Measurements from ENCODE around the gene PRMT7. TPM values are rescaled to one million over a fixed set of nuclear protein-coding genes. Genes with fewer than 3 reads are reported as not detected.
A peak's percentile ranks its signal among the peaks of the same experiment; 100 is the strongest.

The PRMT7 gene
- polyA plus RNA-seq, 1 donor, result 48.7 TPM

DNA sequence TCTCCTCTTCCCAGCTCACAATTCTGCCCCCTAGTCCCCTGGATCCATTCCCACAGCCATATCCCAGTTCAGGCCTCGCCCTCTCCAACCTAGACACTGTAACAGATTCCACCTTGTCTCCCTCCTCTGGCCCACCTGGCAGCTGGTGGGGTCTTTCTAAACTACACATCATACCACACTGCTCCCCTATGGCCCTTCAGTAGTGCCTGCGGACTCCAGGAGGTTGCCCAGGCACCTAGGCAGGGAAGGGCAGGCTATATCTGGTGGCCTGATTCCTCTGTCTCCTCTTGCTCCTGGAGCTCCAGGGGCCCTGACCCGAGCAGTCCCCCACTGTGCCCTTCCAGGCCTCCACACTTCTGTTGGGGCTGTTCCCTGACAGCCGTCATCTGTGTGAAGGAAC, 73.0 kb downstream of the PRMT7 start:
- H3K4me3 ChIP-seq (ENCODE audit: low read length), result peak overlapping the region; percentile 11
- no peak for DNase-seq
- H3K4me1 ChIP-seq (ENCODE audit: control insufficient read depth, insufficient read depth, low read length), result peaks cover 73% of the 10 kb centered on the region
- peaks cover 22% of the 10 kb centered on the region for H3K36me3 ChIP-seq (ENCODE audit: control insufficient read depth, insufficient read depth, low read length)
- H3K27me3 ChIP-seq (ENCODE audit: control insufficient read depth, insufficient read depth, low read length), result no peaks in the 10 kb centered on the region
- no peaks in the 10 kb centered on the region for H3K9me3 ChIP-seq (ENCODE audit: control insufficient read depth, low read depth, low read length)
- H3K27ac ChIP-seq (ENCODE audit: low read length), result peak overlapping the region; percentile 98
- no CpG with 5 or more reads among the region's 4 CpGs for WGBS (ENCODE audit: insufficient coverage, low lambda C conversion rate)

DNA sequence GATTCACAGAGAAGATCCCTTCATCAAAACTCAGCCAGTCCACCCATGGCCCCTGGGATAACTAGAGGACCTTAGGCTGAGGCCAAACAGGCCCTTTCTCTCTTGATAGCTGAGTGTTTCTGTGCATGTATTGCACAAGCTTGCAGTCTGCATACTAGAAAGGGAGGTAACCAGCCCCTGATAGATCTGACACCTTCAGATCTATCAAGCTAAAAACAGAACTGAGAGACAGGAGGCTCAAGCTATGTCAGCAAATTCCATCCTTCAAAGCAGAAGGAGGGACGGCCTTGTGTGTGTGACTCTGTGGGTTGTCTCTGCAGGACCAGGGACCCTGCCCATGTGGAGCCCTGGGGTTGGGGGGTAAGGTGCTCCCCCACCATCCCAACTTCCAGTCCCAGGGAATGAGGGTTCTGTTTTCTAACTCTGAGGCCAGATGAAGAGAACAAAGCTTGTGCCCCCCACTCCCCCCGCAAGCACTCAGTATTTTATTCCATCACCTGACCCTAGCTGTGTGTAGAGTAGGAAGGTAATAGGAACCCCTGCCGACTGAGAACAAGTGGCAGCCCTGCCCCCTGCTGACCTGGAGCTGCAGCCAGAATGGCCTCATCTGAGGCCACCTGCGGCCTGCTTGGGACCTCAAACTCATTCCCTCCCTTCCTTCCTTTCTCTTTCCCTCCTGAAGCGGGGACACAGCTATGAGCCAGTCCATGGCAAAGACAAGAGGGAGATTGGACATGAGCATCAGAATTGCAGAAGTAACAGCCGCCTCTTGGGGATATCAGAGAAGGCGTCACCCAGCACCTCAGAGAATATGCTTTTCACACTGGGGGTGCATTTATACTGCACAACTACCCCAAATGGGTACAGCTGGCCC, 73.7 kb downstream of the PRMT7 start:
- H3K36me3 ChIP-seq (ENCODE audit: control insufficient read depth, insufficient read depth, low read length), result peaks cover 16% of the 10 kb centered on the region
- peak overlapping the region; percentile 98 for H3K27ac ChIP-seq (ENCODE audit: low read length)
- no peaks in the 10 kb centered on the region for H3K27me3 ChIP-seq (ENCODE audit: control insufficient read depth, insufficient read depth, low read length)
- H3K9me3 ChIP-seq (ENCODE audit: control insufficient read depth, low read depth, low read length), result no peaks in the 10 kb centered on the region
- peaks cover 75% of the 10 kb centered on the region for H3K4me1 ChIP-seq (ENCODE audit: control insufficient read depth, insufficient read depth, low read length)
- no CpG with 5 or more reads among the region's 7 CpGs for whole genome bisulfite sequencing (ENCODE audit: insufficient coverage, low lambda C conversion rate)
- peak overlapping the region; percentile 53 for H3K4me3 ChIP-seq (ENCODE audit: low read length)
- DNase-seq, result peak; percentile 42 to 61

DNA sequence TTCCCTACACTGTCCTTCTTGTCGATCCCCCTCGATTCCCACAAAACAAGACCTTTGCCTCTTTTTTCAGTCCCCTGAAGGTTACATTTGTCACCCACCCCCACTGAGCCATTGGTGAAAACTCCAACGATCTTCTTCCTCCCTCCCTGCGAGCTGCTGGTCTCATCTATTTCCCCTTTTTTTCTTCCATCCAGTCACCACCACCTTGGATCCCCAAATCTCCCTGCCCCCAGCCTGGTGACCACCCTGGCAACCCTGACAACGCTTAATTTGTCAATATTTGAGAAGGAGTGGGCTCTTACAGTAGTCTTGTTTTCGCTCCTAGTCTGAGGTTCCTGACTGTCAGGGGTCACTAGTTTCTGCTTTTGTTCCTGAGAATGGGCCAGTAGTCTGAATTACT, 74.6 kb downstream of the PRMT7 start:
- Histone ChIP-seq H3K27me3 (ENCODE audit: control insufficient read depth, insufficient read depth, low read length) (no peaks in the 10 kb centered on the region), H3K4me3 (ENCODE audit: low read length) (peak overlapping the region; percentile 53), H3K36me3 (ENCODE audit: control insufficient read depth, insufficient read depth, low read length) (peaks cover 13% of the 10 kb centered on the region), H3K27ac (ENCODE audit: low read length) (peak overlapping the region; percentile 98), H3K9me3 (ENCODE audit: control insufficient read depth, low read depth, low read length) (no peaks in the 10 kb centered on the region), H3K4me1 (ENCODE audit: control insufficient read depth, insufficient read depth, low read length) (peaks cover 75% of the 10 kb centered on the region)
- DNase-seq, result no peak
- 20% methylated on average over 1 of the region's 6 CpGs for WGBS (ENCODE audit: insufficient coverage, low lambda C conversion rate)

DNA sequence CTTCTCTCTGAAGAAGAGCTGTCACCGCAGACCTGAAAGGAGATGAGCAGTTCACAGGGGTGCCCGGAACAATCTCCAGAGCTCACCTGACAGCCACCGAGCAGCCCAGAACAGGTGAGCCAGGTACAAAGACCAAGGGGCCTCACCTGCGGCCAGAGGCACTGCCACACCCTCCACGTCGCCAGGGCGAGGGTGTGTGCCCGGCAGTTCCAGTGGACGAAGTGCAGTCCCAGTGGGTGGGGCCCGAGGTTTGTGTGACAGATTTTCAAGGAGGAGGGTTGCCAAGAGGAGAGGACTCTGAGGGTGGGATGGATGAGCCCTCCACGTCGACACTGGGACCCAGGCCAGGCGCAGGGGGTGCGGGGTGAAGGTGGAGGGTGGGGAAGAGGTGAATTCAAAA, 75.8 kb downstream of the PRMT7 start:
- DNase-seq, result peak; percentile 98
- WGBS (ENCODE audit: insufficient coverage, low lambda C conversion rate), result no CpG with 5 or more reads among the region's 14 CpGs
- Histone ChIP-seq H3K9me3 (ENCODE audit: control insufficient read depth, low read depth, low read length) (no peaks in the 10 kb centered on the region), H3K27me3 (ENCODE audit: control insufficient read depth, insufficient read depth, low read length) (no peaks in the 10 kb centered on the region), H3K4me1 (ENCODE audit: control insufficient read depth, insufficient read depth, low read length) (peaks cover 70% of the 10 kb centered on the region), H3K27ac (ENCODE audit: low read length) (peak overlapping the region; percentile 98), H3K36me3 (ENCODE audit: control insufficient read depth, insufficient read depth, low read length) (peaks cover under 1% of the 10 kb centered on the region), H3K4me3 (ENCODE audit: low read length) (peak overlapping the region; percentile 53)

DNA sequence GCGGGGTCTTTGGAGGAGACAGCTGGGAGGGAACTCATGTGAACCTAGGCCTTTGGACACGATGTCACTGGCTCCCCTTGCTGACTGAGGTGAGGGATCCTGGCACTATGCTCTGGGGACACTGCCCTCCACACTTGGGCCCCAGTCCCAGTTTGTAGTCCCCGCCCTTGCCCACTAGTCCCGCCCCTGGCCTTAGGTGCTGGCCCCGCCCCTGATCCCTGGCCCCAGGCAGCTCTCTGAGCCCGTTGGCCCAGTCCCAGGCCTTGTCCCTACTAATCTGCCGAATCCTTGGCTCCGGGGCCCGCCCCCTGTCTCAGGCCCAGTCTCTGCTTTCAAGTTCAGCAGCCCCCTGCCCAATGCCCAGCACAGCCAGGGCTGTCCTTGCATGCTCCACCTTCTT, 76.5 kb downstream of the PRMT7 start:
- Histone ChIP-seq H3K4me1 (ENCODE audit: control insufficient read depth, insufficient read depth, low read length) (peaks cover 64% of the 10 kb centered on the region), H3K4me3 (ENCODE audit: low read length) (no peak overlapping the region), H3K36me3 (ENCODE audit: control insufficient read depth, insufficient read depth, low read length) (no peaks in the 10 kb centered on the region), H3K27ac (ENCODE audit: low read length) (peak overlapping the region; percentile 98), H3K9me3 (ENCODE audit: control insufficient read depth, low read depth, low read length) (no peaks in the 10 kb centered on the region), H3K27me3 (ENCODE audit: control insufficient read depth, insufficient read depth, low read length) (no peaks in the 10 kb centered on the region)
- peak; percentile 77 to 91 for DNase-seq
- WGBS (ENCODE audit: insufficient coverage, low lambda C conversion rate), result no CpG with 5 or more reads among the region's 9 CpGs

DNA sequence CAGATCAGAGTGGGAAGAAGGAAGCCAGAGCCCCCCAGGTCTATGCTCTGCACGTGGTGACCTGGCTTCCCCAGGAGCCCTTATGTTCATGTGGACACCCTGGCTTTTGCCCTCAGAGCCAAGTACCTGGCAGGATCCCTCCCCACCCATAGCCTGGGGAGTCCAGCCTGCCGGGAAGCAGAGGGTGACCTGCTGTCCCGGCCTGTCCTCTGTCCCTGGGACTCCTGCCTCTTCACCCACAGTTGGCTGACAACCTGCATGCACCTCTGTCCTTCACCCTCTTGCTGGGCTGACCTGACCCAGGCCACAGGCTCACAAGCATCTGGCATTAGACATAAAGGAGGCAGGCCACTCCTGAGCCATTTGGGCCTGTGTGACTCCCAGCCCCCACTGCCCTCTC, 77.3 kb downstream of the PRMT7 start:
- H3K4me3 ChIP-seq (ENCODE audit: low read length), result no peak overlapping the region
- WGBS (ENCODE audit: insufficient coverage, low lambda C conversion rate), result no CpG with 5 or more reads among the region's 3 CpGs
- peaks cover 56% of the 10 kb centered on the region for H3K4me1 ChIP-seq (ENCODE audit: control insufficient read depth, insufficient read depth, low read length)
- peak overlapping the region; percentile 98 for H3K27ac ChIP-seq (ENCODE audit: low read length)
- no peaks in the 10 kb centered on the region for H3K27me3 ChIP-seq (ENCODE audit: control insufficient read depth, insufficient read depth, low read length)
- no peaks in the 10 kb centered on the region for H3K9me3 ChIP-seq (ENCODE audit: control insufficient read depth, low read depth, low read length)
- peak in 1 of 2 donors; percentile 52 for DNase-seq
- no peaks in the 10 kb centered on the region for H3K36me3 ChIP-seq (ENCODE audit: control insufficient read depth, insufficient read depth, low read length)

DNA sequence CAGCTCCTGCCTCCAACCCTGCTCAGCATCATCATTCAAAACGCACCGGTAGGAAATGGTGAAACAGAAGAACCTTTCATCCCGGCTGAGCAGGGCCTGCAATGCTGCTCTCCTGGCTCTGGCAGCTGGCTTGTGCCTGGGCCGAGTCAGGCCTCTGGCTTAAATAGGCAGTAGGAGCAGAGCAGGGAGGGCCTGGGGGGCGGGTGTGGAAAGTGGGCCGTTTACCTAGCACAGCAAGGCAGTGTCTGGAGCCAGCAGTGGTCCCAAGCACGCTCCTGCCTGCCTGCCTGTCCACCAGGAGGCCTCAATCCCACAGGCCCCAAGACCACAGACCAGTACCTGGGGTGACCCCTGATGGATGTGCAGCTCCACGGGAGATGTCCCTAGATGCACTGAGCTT, 78.2 kb downstream of the PRMT7 start:
- Histone ChIP-seq H3K4me1 (ENCODE audit: control insufficient read depth, insufficient read depth, low read length) (peaks cover 47% of the 10 kb centered on the region), H3K9me3 (ENCODE audit: control insufficient read depth, low read depth, low read length) (no peaks in the 10 kb centered on the region), H3K27ac (ENCODE audit: low read length) (no peak overlapping the region), H3K36me3 (ENCODE audit: control insufficient read depth, insufficient read depth, low read length) (no peaks in the 10 kb centered on the region), H3K27me3 (ENCODE audit: control insufficient read depth, insufficient read depth, low read length) (no peaks in the 10 kb centered on the region), H3K4me3 (ENCODE audit: low read length) (no peak overlapping the region)
- no peak for DNase-seq
- no CpG with 5 or more reads among the region's 8 CpGs for WGBS (ENCODE audit: insufficient coverage, low lambda C conversion rate)

DNA sequence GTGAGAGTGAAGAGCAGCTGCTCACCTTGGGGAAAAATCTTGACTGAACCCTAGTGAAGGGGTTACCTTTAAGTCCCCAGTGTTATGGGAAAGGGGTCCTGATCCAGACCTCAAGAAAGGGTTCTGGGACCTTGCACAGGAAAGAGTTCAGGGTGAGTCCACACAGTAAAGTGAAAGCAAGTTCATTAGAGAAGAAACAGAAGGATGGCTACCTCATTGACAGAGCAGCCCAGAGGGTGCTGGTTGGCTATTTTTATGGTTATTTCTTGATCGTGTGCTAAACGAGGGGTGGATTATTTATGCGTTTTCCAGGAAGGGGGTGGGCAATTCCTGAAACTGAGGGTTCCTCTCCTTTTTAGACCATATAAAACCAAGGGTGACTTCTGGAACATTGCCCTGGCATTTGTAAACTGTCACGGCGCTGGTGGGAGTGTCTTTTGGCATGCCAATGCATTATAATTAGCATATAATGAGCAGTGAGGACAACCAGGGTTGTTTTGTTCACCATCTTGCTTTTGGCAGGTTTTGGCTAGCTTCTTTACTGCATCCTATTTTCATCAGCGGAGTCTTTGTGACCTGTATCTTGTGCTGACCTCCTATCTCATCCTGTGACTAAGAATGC, 79.0 kb downstream of the PRMT7 start:
- no CpG with 5 or more reads among the region's 6 CpGs for WGBS (ENCODE audit: insufficient coverage, low lambda C conversion rate)

DNA sequence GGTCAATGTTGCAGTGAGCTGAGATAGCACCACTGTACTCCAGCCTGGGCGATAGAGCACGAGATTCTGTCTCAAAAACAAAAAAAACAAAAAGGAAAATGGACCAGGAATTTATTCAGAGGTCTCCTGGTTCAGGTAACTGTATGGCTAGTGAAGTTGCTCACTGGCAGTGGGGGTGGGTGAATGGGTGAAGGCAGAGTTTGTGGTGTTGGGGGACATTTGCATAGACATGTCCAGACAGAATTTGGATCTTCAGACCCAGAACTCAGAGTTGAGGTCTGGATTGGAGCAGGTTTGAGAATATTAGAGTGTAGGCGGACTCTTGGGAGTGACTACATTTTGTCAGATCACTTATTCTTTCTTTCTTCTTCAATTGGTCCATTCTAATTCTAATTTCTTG, 82.5 kb downstream of the PRMT7 start:
- DNase-seq, result no peak
- peaks cover 19% of the 10 kb centered on the region for H3K4me1 ChIP-seq (ENCODE audit: control insufficient read depth, insufficient read depth, low read length)
- H3K27ac ChIP-seq (ENCODE audit: low read length), result no peak overlapping the region
- WGBS (ENCODE audit: insufficient coverage, low lambda C conversion rate), result 70% methylated on average over 2 of the region's 3 CpGs
- no peaks in the 10 kb centered on the region for H3K27me3 ChIP-seq (ENCODE audit: control insufficient read depth, insufficient read depth, low read length)
- no peak overlapping the region for H3K4me3 ChIP-seq (ENCODE audit: low read length)
- no peaks in the 10 kb centered on the region for H3K36me3 ChIP-seq (ENCODE audit: control insufficient read depth, insufficient read depth, low read length)
- no peaks in the 10 kb centered on the region for H3K9me3 ChIP-seq (ENCODE audit: control insufficient read depth, low read depth, low read length)

More for the DNA sequence above, 79.0 kb downstream of the PRMT7 start:
- Histone ChIP-seq H3K4me3 (ENCODE audit: low read length) (no peak overlapping the region), H3K36me3 (ENCODE audit: control insufficient read depth, insufficient read depth, low read length) (no peaks in the 10 kb centered on the region), H3K27me3 (ENCODE audit: control insufficient read depth, insufficient read depth, low read length) (no peaks in the 10 kb centered on the region), H3K27ac (ENCODE audit: low read length) (no peak overlapping the region), H3K4me1 (ENCODE audit: control insufficient read depth, insufficient read depth, low read length) (peaks cover 39% of the 10 kb centered on the region), H3K9me3 (ENCODE audit: control insufficient read depth, low read depth, low read length) (no peaks in the 10 kb centered on the region)
- DNase-seq, result no peak

DNA sequence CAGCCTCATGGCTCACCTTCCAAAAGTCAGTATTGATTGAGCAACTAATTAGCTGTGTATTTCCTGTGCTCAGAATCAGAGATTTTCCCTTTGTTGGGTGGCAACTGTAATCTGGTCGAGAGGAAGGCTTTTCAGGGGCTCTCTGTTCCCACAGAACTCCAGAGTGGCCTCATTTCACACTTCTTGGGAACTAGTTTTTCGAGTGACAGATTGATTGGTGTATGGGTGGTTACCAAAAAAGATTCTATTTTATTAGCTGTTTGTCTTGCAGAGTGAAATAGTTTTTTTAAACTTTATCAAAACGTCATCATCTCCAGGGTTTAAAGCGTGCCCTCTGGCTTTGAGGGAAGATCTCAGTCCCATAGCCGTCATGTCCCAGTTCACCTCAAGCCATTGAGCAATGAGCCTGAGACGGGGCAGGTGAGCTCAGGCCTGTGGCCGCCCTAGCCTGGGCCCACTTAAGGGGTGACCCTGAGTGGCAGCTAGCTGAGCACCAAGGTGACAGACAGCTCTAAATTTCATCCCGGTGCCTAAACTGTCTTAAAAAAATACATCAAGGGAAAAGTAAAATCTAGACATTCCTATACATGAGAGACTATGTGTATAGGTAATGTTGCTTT, 84.5 kb downstream of the PRMT7 start:
- H3K9me3 ChIP-seq (ENCODE audit: control insufficient read depth, low read depth, low read length), result no peaks in the 10 kb centered on the region
- no peak overlapping the region for H3K4me3 ChIP-seq (ENCODE audit: low read length)
- H3K36me3 ChIP-seq (ENCODE audit: control insufficient read depth, insufficient read depth, low read length), result no peaks in the 10 kb centered on the region
- DNase-seq, result no peak
- H3K4me1 ChIP-seq (ENCODE audit: control insufficient read depth, insufficient read depth, low read length), result peaks cover 8% of the 10 kb centered on the region
- no peak overlapping the region for H3K27ac ChIP-seq (ENCODE audit: low read length)
- WGBS (ENCODE audit: insufficient coverage, low lambda C conversion rate), result 80% methylated on average over 1 of the region's 8 CpGs
- no peaks in the 10 kb centered on the region for H3K27me3 ChIP-seq (ENCODE audit: control insufficient read depth, insufficient read depth, low read length)

Data from large intestine (tissue), 3 donors.